ENCODE results near the gene IQCH.

IQCH gene

GRCh38 chr15:67548236-67548852 is 293.8 kb downstream of the IQCH start:
- H3K4me3 ChIP-seq (ENCODE audit: low read depth in 1 of 5, low read length in 5 of 5) = no peak overlapping the region

GRCh38 chr15:67548862-67549651 is 294.5 kb downstream of the IQCH start:
- Histone ChIP-seq H3K36me3 (ENCODE audit: control insufficient read depth in 5 of 5, insufficient read depth in 5 of 5, low read length in 5 of 5) (peaks cover 8 to 27% (median 16%) of the 10 kb centered on the region in 5 donors), H3K4me1 (ENCODE audit: control insufficient read depth in 5 of 5, insufficient read depth in 5 of 5, low read length in 5 of 5) (peaks cover 0 to 11% (median 7%) of the 10 kb centered on the region in 5 donors), H3K4me3 (ENCODE audit: low read depth in 1 of 5, low read length in 5 of 5) (no peak overlapping the region), H3K9me3 (ENCODE audit: control insufficient read depth in 5 of 5, low read length in 5 of 5) (no peaks in the 10 kb centered on the region), H3K9ac (ENCODE audit: low read length in 5 of 5) (no peak overlapping the region), H3K27me3 (ENCODE audit: control insufficient read depth in 5 of 5, insufficient read depth in 4 of 5, low read length in 5 of 5) (no peaks in the 10 kb centered on the region), H3K27ac (ENCODE audit: low read depth, low read length) (no peak overlapping the region)

More at GRCh38 chr15:67548236-67548852, 293.8 kb downstream of the IQCH start:
- Histone ChIP-seq H3K4me1 (ENCODE audit: control insufficient read depth in 5 of 5, insufficient read depth in 5 of 5, low read length in 5 of 5) (peaks cover 0 to 18% (median 14%) of the 10 kb centered on the region in 5 donors), H3K36me3 (ENCODE audit: control insufficient read depth in 5 of 5, insufficient read depth in 5 of 5, low read length in 5 of 5) (peaks cover 8 to 27% (median 16%) of the 10 kb centered on the region in 5 donors), H3K9me3 (ENCODE audit: control insufficient read depth in 5 of 5, low read length in 5 of 5) (no peaks in the 10 kb centered on the region), H3K27ac (ENCODE audit: low read depth, low read length) (no peak overlapping the region), H3K9ac (ENCODE audit: low read length in 5 of 5) (no peak overlapping the region), H3K27me3 (ENCODE audit: control insufficient read depth in 5 of 5, insufficient read depth in 4 of 5, low read length in 5 of 5) (no peaks in the 10 kb centered on the region)

GRCh38 chr15:67549736-67550135 is 295.1 kb downstream of the IQCH start:
- H3K4me3 ChIP-seq (ENCODE audit: low read depth in 1 of 5, low read length in 5 of 5) = no peak overlapping the region
- H3K36me3 ChIP-seq (ENCODE audit: control insufficient read depth in 5 of 5, insufficient read depth in 5 of 5, low read length in 5 of 5) = peaks cover 8 to 27% (median 16%) of the 10 kb centered on the region in 5 donors
- no peaks in the 10 kb centered on the region for H3K27me3 ChIP-seq (ENCODE audit: control insufficient read depth in 5 of 5, insufficient read depth in 4 of 5, low read length in 5 of 5)
- peaks cover 0 to 11% (median 3%) of the 10 kb centered on the region in 5 donors for H3K4me1 ChIP-seq (ENCODE audit: control insufficient read depth in 5 of 5, insufficient read depth in 5 of 5, low read length in 5 of 5)
- no peak overlapping the region for H3K9ac ChIP-seq (ENCODE audit: low read length in 5 of 5)
- H3K9me3 ChIP-seq (ENCODE audit: control insufficient read depth in 5 of 5, low read length in 5 of 5) = no peaks in the 10 kb centered on the region
- no peak overlapping the region for H3K27ac ChIP-seq (ENCODE audit: low read depth, low read length)

- H3K9me3 ChIP-seq (ENCODE audit: control insufficient read depth in 5 of 5, low read length in 5 of 5) = no peaks in the 10 kb centered on the region
- peaks cover 8 to 27% (median 16%) of the 10 kb centered on the region in 5 donors for H3K36me3 ChIP-seq (ENCODE audit: control insufficient read depth in 5 of 5, insufficient read depth in 5 of 5, low read length in 5 of 5)
- peaks cover 0 to 11% (median 3%) of the 10 kb centered on the region in 5 donors for H3K4me1 ChIP-seq (ENCODE audit: control insufficient read depth in 5 of 5, insufficient read depth in 5 of 5, low read length in 5 of 5)
- no peaks in the 10 kb centered on the region for H3K27me3 ChIP-seq (ENCODE audit: control insufficient read depth in 5 of 5, insufficient read depth in 4 of 5, low read length in 5 of 5)
- no peak overlapping the region for H3K9ac ChIP-seq (ENCODE audit: low read length in 5 of 5)
- no peak overlapping the region for H3K27ac ChIP-seq (ENCODE audit: low read depth, low read length)
- H3K4me3 ChIP-seq (ENCODE audit: low read depth in 1 of 5, low read length in 5 of 5) = no peak overlapping the region
Measured at GRCh38 chr15:67550522-67550921, 295.9 kb downstream of the IQCH start.

GRCh38 chr15:67551207-67551743 is 296.7 kb downstream of the IQCH start:
- H3K27ac ChIP-seq (ENCODE audit: low read depth, low read length) = no peak overlapping the region
- H3K9ac ChIP-seq (ENCODE audit: low read length in 5 of 5) = no peak overlapping the region
- H3K9me3 ChIP-seq (ENCODE audit: control insufficient read depth in 5 of 5, low read length in 5 of 5) = no peaks in the 10 kb centered on the region
- H3K4me1 ChIP-seq (ENCODE audit: control insufficient read depth in 5 of 5, insufficient read depth in 5 of 5, low read length in 5 of 5) = peaks cover 0 to 11% (median 3%) of the 10 kb centered on the region in 5 donors
- H3K36me3 ChIP-seq (ENCODE audit: control insufficient read depth in 5 of 5, insufficient read depth in 5 of 5, low read length in 5 of 5) = peaks cover 8 to 22% (median 10%) of the 10 kb centered on the region in 5 donors
- H3K27me3 ChIP-seq (ENCODE audit: control insufficient read depth in 5 of 5, insufficient read depth in 4 of 5, low read length in 5 of 5) = no peaks in the 10 kb centered on the region
- H3K4me3 ChIP-seq (ENCODE audit: low read depth in 1 of 5, low read length in 5 of 5) = no peak overlapping the region

Data from subcutaneous abdominal adipose tissue (tissue), 5 donors.